Ishikawa (cell line): ENCODE results near the gene SLC6A5.

Experiments
- EGR1 ChIP-seq: IDR thresholded peaks from 2 replicates; pipeline ENCODE4 v1.6.1; 2012
- EP300 ChIP-seq: IDR thresholded peaks from 2 replicates; pipeline ENCODE4 v1.6.1; 2012; ENCODE audit warnings: borderline replicate concordance

GRCh38 chr11:20672575-20672974, 73.2 kb downstream of the SLC6A5 start:
- TF ChIP-seq EP300, result no peak
- no peak for TF ChIP-seq EGR1
